Stimulated activated naive CD4-positive, alpha-beta T cell treated with Interleukin-2 at 50 U/mL for 16 hours (primary cell): ENCODE data around the gene NT5C.
A peak's percentile ranks its signal among the peaks of the same experiment; 100 is the strongest.
"Not testable (repeated sequence)": the region's sequence is repeated elsewhere in the genome, so short reads cannot be mapped to it uniquely, and the experiment has no call there.

ENCODE experiments used
- DNase-seq: peaks from one replicate; lab custom pipeline; 2025; lab: John Stamatoyannopoulos, UW

The NT5C gene

GRCh38 chr17:75131278-75132017, at the start of gene NT5C:
TSS of gene NT5C (minus strand) at chr17:75131742. CDS start at chr17:75131707, 35 bp downstream.
- peak; percentile 62 for DNase-seq

GRCh38 chr17:75181110-75181509, 49.6 kb upstream of the NT5C start:
- DNase-seq, result no peak

GRCh38 chr17:75178453-75178852, 46.9 kb upstream of the NT5C start:
- DNase-seq, result no peak

GRCh38 chr17:75176625-75177024, 45.1 kb upstream of the NT5C start:
- no peak for DNase-seq

- no peak for DNase-seq
Measured at GRCh38 chr17:75174996-75175395, 43.5 kb upstream of the NT5C start.

- DNase-seq, result no peak
Measured at GRCh38 chr17:75173526-75173925, 42.0 kb upstream of the NT5C start.

GRCh38 chr17:75168998-75169397, 37.5 kb upstream of the NT5C start:
- DNase-seq, result no peak

GRCh38 chr17:75164606-75165005, 33.1 kb upstream of the NT5C start:
- not testable (repeated sequence) for DNase-seq

- no peak for DNase-seq
Measured at GRCh38 chr17:75163074-75163473, 31.5 kb upstream of the NT5C start.

- no peak for DNase-seq
Measured at GRCh38 chr17:75160211-75160610, 28.7 kb upstream of the NT5C start.

GRCh38 chr17:75159196-75160031, 27.9 kb upstream of the NT5C start:
- no peak for DNase-seq

GRCh38 chr17:75158480-75158879, 26.9 kb upstream of the NT5C start:
- DNase-seq, result not testable (repeated sequence)

- DNase-seq, result no peak
Measured at GRCh38 chr17:75155191-75155601, 23.7 kb upstream of the NT5C start.

- peak; percentile 98 for DNase-seq
Measured at GRCh38 chr17:75154195-75155106, 22.9 kb upstream of the NT5C start, which contains the start of gene JPT1. TSS of gene JPT1 (minus strand) at chr17:75154512. CDS start at chr17:75154397, 115 bp downstream.

GRCh38 chr17:75153780-75154194, 22.2 kb upstream of the NT5C start:
- DNase-seq, result peak; percentile 8

- DNase-seq, result no peak
Measured at GRCh38 chr17:75152922-75153779, 21.6 kb upstream of the NT5C start.

GRCh38 chr17:75152523-75152921, 21.0 kb upstream of the NT5C start:
- DNase-seq, result no peak

GRCh38 chr17:75151930-75152329, 20.4 kb upstream of the NT5C start:
- no peak for DNase-seq

GRCh38 chr17:75147878-75148546, 16.5 kb upstream of the NT5C start:
- no peak for DNase-seq

- DNase-seq, result no peak
Measured at GRCh38 chr17:75146592-75146991, 15.1 kb upstream of the NT5C start.
